Measurements from ENCODE around the gene PDE4C. TPM values are rescaled to one million over a fixed set of nuclear protein-coding genes. Genes with fewer than 3 reads are reported as not detected.
A peak's percentile ranks its signal among the peaks of the same experiment; 100 is the strongest.

Gene PDE4C
- total and polyA plus RNA-seq, 11 donors = 0.16 to 4.6 (median 1.1) TPM; not detected in 1

DNA sequence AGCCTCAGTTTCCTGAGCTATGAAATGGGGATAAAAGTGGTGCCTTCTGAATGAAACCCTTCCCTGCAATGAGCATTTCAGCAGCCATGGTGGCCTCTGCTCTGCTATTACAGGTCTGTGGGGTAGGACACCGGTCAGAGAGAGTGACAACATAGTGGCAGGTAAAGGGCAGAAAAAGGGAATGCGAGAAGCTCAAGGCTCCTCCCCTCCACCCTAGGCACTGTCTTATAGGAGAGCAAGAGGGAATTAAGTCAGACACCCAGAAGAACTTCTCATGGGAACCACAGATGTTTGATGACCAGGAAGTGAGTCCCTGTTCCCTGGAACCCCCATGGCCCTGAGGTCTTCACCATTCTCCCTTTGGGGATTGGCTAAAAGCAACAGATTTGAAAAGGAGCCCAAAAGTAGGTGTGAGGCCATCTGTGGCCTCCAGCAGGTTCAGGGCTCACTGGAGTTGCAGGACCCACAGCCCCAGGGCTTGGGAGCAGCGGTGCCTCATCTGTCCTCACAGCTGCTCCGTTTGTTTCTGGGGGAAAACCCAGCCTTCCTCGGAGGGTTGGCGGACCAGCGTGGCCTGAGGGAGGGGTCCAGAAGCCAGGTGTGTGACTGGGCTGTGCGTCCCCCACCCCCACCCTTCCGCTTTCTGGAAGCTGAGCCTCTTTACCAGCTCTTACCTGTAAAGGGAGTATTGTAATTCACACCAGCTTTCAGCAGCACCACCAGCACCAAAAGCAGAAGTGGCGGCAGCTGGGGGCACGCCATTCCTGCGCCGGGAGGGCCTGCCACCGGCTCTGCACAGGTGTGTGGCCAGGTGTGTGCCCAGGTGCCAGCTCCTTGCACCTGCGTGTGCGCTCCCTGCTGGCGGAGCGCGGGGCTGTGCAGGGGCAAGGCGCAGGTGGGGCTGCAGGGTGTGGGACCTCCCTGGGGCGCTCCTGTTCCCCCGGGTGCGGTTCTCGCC, 28.6 kb upstream of the PDE4C start:
- WGBS, 4 donors = 19 to 30% (median 23%) methylated on average over 16 to 24 of the region's 24 CpGs
- Histone ChIP-seq H3K36me3 (peaks cover 0 to 6% (median 0%) of the 10 kb centered on the region in 9 donors), H3K27ac (no peak overlapping the region), H3K27me3 (peaks cover 0 to 12% (median 4%) of the 10 kb centered on the region in 9 donors), H3K4me3 (no peak overlapping the region), H3K9me3 (peaks cover 0 to 4% (median 0%) of the 10 kb centered on the region in 12 donors), H3K4me1 (peaks cover 0 to 10% (median 0%) of the 10 kb centered on the region in 12 donors)
- TF ChIP-seq POLR2A (IDR thresholded peaks at IDR 0.05) = no peak
- TF ChIP-seq, protein P1, sequence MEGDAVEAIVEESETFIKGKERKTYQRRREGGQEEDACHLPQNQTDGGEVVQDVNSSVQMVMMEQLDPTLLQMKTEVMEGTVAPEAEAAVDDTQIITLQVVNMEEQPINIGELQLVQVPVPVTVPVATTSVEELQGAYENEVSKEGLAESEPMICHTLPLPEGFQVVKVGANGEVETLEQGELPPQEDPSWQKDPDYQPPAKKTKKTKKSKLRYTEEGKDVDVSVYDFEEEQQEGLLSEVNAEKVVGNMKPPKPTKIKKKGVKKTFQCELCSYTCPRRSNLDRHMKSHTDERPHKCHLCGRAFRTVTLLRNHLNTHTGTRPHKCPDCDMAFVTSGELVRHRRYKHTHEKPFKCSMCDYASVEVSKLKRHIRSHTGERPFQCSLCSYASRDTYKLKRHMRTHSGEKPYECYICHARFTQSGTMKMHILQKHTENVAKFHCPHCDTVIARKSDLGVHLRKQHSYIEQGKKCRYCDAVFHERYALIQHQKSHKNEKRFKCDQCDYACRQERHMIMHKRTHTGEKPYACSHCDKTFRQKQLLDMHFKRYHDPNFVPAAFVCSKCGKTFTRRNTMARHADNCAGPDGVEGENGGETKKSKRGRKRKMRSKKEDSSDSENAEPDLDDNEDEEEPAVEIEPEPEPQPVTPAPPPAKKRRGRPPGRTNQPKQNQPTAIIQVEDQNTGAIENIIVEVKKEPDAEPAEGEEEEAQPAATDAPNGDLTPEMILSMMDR (IDR thresholded peaks at IDR 0.05) = no peak
- intact Hi-C loops (cut with DNase I) = loop anchor here in 8 of 10 donors (5.0 to 10.0 kb wide), 5 partner anchors 48 to 248 kb away; partner anchors contain the start of genes ARRDC2 (in 1 of the 8) and MPV17L2 (in 1 of the 8)
- ATAC-seq (no peak), DNase-seq (no peak)

DNA sequence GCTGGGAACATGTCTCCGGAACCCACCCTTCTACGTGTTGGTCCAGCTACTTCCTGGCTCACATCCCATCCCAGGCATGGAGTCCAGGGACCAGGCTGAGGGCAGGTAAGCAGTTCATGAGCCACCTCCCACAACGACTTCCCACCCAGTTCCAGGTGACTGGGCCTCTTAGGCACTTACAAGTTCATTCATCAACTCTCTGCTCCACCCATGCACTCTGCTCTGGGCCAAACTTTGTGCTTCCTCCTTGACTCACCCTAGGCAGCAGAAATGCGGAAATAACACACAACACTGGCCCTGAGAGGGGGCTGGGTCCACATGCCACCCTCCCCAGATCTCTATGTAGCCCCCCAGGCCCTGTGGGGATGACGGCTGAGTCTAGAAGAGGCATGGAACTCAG, 27.5 kb upstream of the PDE4C start:
- intact Hi-C loops (cut with DNase I) = loop anchor here in 9 of 10 donors (2.0 to 10.0 kb wide), 8 partner anchors 43 to 246 kb away; partner anchors contain the start of genes ARRDC2 (in 1 of the 9) and MPV17L2 (in 1 of the 9)

DNA sequence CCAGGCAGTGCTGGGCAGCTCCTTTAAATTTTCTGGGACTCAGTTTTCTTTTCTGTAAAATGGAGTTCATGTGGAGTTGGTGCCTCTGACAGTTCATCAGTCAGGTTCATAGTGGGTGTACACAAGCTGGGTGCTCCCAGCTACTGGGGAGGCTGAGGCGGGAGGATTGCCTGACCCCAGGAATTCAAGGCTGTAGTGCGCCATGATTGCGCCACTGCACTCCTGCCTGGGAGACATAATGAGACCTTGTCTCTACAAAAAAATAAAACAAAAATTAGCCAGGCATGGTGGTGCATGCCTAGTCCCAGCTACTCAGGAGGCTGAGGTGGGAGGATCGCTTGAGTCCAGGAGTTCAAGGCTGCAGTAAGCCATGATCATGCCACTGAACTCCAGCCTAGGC, 26.9 kb upstream of the PDE4C start:
- H3K4me3 ChIP-seq = no peak overlapping the region
- DNase-seq (no peak), ATAC-seq (no peak)
- TF ChIP-seq POLR2A (IDR thresholded peaks at IDR 0.05) = no peak
- TF ChIP-seq, protein P1 (IDR thresholded peaks at IDR 0.05) = no peak
- H3K36me3 ChIP-seq = peaks cover 0 to 6% (median 0%) of the 10 kb centered on the region in 9 donors
- no peak overlapping the region for H3K27ac ChIP-seq
- WGBS, 4 donors = 84 to 91% (median 87%) methylated on average over 4 of the region's 4 CpGs
- intact Hi-C loops (cut with DNase I) = loop anchor here in 9 of 10 donors (2.0 to 10.0 kb wide), 8 partner anchors 42 to 246 kb away; partner anchors contain the start of genes ARRDC2 (in 1 of the 9) and MPV17L2 (in 1 of the 9)
- peaks cover 0 to 10% (median 0%) of the 10 kb centered on the region in 12 donors for H3K4me1 ChIP-seq
- peaks cover 0 to 12% (median 4%) of the 10 kb centered on the region in 9 donors for H3K27me3 ChIP-seq
- peaks cover 0 to 4% (median 0%) of the 10 kb centered on the region in 12 donors for H3K9me3 ChIP-seq

More for the DNA sequence above, 27.5 kb upstream of the PDE4C start:
- H3K36me3 ChIP-seq = peaks cover 0 to 6% (median 0%) of the 10 kb centered on the region in 9 donors
- DNase-seq = no peak
- H3K27me3 ChIP-seq = peaks cover 0 to 12% (median 4%) of the 10 kb centered on the region in 9 donors
- H3K27ac ChIP-seq = no peak overlapping the region
- peak in 3 of 4 donors; percentile 6 to 45 (median 7) for ATAC-seq
- TF ChIP-seq, protein P1 (IDR thresholded peaks at IDR 0.05) = no peak
- no peak for TF ChIP-seq POLR2A (IDR thresholded peaks at IDR 0.05)
- 46 to 57% (median 53%) methylated on average over 4 to 5 of the region's 5 CpGs for WGBS, 4 donors
- no peak overlapping the region for H3K4me3 ChIP-seq
- H3K4me1 ChIP-seq = peaks cover 0 to 10% (median 0%) of the 10 kb centered on the region in 12 donors
- H3K9me3 ChIP-seq = peaks cover 0 to 4% (median 0%) of the 10 kb centered on the region in 12 donors

Measured in heart left ventricle (tissue), 16 donors.